ENCODE measurements around the gene PSMC3IP.

DNA sequence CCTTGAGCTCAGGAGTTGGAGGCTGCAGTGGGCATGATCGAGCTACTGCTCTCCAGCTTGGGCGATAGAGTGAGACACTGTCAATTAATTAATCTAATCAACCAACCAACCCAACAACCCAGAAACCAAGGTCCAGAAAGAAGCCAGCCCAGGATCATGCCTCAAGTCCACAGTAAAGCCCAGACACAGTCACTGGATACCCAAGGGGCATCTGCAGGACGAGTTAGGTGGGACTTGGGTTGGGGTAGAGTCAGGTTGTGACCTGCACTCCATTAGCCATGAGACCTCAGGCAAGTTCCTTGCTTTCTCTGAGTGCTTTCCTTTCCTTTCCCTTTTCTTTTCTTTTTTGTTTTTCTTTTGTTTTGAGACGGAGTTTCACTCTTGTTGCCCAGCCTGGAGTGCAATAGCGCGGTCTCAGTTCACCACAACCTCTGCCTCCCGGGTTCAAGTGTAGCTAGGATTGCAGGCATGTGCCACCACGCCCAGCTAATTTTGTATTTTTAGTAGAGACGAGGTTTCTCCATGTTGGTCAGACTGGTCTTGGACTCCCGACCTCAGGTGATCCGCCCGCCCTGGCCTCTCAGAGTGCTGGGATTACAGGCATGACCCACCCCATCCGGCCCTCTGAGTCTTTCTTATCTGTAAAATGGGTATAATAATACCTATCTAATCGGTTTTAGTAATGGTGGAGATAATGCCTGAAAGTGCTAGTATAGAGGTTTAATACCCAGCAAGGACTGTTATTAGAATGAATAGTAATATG lies 28.4 kb downstream of the PSMC3IP start:
- TF ChIP-seq, protein P1, sequence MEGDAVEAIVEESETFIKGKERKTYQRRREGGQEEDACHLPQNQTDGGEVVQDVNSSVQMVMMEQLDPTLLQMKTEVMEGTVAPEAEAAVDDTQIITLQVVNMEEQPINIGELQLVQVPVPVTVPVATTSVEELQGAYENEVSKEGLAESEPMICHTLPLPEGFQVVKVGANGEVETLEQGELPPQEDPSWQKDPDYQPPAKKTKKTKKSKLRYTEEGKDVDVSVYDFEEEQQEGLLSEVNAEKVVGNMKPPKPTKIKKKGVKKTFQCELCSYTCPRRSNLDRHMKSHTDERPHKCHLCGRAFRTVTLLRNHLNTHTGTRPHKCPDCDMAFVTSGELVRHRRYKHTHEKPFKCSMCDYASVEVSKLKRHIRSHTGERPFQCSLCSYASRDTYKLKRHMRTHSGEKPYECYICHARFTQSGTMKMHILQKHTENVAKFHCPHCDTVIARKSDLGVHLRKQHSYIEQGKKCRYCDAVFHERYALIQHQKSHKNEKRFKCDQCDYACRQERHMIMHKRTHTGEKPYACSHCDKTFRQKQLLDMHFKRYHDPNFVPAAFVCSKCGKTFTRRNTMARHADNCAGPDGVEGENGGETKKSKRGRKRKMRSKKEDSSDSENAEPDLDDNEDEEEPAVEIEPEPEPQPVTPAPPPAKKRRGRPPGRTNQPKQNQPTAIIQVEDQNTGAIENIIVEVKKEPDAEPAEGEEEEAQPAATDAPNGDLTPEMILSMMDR (conservative IDR thresholded peaks at IDR 0.05; ENCODE audit: low read depth, low read length), result no peak
- no peak for TF ChIP-seq EZH2 (IDR thresholded peaks at IDR 0.05; ENCODE audit: borderline replicate concordance, low read depth, low read length, poor library complexity, severe bottlenecking)
